GM19324 (cell line): Measurements from ENCODE around the gene FGD4.
"Not testable (repeated sequence)": the region's sequence is repeated elsewhere in the genome, so short reads cannot be mapped to it uniquely, and the experiment has no call there.

ENCODE experiments used
- ATAC-seq: cut with Tn5 transposase; IDR thresholded peaks from one replicate; pipeline ENCODE4 v1.9.1; 2021; ENCODE audit warnings: mild to moderate bottlenecking, moderate library complexity; ENCODE audit not compliant: unreplicated experiment, low FRiP score

FGD4 gene

DNA sequence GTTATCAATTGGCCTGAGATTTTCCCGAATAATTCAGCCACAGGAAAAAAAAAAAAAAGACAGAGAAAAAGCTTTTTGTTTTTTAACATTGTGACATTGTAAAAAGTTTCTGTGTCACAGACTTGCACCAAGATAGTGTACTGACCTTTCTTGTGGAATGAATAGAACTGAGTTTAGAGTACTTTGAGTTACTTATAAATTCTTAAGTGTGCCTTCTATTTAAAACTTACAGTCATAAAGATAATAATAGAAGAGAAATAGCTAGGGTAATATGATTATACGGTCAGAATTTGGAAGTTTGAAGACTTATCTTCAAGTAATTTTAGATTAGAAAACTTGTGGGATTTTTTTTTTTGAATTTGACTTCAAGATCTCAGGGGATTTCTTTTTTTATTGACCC lies 88.8 kb downstream of the FGD4 start:
- no peak for ATAC-seq

DNA sequence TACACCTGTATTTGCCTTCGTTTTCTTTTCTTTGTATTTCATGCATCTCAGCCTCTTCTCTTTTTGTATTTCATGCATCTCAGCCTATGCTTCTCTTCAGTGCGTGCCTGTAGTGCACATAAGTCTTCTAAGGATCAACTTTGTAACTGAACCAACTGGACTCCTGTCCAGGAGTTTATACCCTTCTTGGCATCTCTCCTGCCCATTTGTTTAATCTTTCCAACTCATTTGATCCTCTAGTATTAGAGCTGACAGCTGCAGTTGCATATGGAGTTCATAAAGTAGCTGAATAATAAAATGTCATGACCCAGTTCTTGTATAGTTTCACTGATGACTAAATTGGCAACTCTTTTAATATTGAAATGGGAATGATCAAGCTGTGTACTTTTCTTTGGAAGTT lies 89.7 kb downstream of the FGD4 start:
- no peak for ATAC-seq

DNA sequence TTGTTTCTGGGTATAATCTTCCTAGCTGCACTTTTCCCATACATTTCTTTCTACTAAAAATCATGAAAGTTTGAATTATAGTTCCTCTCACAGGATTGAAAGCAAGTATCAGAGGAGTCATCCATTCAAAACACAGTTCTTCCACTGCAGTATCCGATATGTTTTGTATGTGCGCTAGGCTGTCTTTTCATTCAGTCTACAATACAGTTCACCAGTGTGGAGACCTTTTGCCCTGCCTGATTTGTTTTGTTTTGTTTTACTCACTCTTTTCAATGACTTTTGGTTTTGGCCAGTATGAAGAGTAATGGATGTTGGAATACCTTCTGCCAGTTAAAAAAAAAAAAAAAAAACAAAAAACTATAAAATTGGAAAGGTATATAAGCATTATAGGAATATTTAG lies 91.4 kb downstream of the FGD4 start:
- ATAC-seq = no peak

DNA sequence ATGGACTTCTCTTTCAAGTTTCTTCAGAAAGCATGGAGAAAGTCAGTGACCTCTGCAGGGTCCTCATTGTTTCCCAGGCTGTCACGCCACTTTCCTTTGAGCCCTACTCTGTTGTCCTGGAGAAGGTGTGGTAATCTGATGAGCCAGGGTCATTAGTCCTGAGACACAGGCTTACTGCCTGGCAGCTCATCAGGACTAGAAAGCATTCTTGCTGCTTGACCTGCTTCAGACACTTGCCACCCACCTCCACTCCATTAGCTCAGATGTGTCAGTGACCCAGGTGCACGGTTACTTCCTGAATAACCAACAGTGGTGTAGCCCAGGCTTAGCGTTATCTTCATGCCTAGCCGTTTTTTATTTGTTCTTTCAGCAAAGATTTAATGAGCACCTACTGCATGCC lies 93.9 kb downstream of the FGD4 start:
- no peak for ATAC-seq

DNA sequence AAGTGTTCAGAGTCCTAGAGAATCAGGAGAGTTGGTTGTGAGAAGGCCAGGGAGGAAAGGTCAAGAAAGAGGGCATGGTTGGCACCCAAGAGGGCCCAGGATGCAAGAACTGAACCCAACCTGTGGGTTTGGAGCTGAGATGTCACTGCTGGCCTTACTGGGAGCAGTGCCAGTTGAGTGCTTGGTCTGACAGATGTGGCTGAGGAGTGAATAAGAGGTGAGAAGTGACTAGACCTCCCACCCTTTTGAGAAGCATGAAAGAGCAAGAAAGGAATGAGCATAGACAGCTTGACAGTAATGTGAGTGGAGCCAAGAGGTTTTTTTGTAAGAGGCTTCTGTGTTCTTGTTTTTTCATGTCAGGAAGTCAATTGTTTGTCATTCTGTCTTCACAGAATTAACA lies 95.3 kb downstream of the FGD4 start:
- no peak for ATAC-seq

DNA sequence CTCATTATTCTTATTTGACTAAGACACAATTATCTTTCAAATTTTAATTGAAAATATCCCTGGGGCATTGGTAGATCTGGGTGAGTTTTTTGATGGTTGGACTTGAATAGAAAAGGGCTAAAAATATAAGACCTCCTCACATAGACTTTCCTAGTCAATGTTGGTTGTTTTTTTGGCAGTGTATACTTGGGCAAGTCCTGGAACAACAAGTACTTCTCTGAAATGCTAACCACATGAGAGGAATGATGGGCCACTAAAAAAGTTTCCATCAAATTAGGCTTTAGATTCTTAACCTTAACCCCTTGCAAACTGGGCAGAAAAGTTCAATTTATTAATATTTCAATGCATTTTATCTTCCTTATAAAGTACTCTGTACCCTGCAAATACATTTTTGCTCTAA lies 97.6 kb downstream of the FGD4 start:
- ATAC-seq = no peak

DNA sequence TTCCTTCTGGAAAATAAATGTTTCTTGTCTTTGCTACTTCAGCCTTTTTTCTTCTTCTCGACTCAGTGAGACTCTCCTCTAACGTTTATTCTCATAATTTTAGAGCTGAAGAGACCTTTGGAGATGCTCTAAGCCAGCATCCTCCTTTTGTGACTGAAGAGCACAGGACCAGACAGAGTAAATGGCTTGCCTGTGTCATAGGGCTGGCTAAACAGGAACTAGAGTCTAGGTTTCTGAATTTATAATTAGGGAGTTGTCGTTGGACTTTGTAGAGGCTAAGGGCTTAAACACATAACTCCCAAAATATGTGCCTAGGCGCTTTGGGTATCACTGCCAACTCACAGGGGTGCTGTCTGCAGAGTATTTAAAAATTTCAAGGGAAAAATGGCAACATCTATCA lies 98.5 kb downstream of the FGD4 start:
- ATAC-seq = no peak

DNA sequence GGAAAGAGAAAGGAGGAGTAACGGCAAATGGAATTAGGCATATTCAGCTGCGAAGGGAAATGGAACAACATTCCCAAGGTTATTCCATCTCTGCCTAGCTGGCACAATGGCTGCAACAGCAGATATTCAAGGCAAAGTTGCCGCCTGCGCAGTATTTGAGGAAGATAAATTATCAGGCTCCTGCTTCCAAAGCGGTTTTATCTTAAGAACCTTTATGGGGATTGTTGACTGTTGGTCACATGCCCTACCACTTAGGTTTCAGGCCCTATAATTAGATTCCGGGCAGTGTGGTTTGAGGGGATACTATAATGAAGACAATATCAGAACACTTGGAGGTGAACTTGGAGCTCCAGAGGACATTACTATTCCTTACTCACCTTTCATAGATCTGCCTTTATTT lies 99.7 kb downstream of the FGD4 start:
- no peak for ATAC-seq

DNA sequence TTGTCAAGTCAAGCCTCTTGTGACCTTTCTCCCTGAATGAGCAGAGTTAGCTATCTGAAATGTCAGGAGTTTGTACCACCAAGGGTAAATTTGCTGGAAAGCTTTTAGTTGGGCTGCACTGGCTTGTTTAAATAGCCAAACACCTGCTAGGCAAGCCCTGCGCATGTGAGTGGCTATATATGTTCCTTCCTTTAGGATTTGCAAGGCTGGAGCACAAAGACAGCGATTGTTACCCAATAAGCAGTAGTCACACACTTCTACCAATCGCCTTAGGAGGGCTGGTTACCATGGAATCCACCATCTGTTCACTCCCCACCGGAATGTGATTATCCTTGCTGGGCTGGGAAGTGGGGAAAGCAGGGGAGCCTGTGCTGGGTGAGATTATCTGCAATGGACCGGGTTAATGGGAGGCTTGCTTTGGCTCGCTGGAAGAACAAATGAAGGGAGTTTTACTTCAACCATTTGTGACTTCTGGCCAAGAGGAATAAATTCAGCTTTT lies 102.5 kb downstream of the FGD4 start:
- no peak for ATAC-seq

DNA sequence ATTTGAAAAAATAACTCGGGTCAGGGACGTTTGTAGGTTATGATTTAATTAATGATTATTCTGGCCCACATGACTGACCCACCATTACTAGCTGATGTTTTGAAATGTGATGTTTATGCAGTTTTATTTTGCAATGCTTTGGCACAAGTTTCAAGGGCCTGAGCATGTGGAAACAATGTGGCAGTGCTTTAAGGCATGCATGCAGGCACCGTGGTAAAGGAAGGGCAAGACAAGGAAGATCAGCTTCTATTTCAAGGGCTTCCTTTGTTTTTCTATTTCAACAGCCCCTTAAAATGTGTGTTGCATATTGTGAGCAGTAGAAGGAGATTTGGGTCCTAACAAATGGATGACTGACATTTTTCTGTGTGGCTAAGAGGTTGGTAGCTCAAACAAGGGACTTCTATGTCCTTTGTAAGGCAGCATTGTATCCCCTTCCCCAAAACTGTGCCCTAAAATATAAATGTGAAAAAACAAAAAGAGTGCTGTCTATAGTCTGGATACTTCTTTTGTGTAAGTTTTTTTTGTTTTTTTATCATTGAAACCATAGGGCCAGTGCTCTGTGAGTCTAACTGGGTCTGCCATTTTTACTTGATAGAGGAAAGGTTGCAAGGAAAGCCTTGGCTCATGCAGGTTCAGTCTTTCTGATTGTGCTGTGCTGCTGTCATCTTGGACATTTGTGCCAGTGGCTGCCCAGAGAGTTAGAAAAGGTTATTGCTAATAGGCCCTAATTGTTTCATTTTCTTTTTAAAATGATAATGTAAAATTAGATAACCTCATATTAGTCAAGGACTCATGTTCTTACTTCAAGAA lies 103.5 kb downstream of the FGD4 start:
- ATAC-seq = no peak

DNA sequence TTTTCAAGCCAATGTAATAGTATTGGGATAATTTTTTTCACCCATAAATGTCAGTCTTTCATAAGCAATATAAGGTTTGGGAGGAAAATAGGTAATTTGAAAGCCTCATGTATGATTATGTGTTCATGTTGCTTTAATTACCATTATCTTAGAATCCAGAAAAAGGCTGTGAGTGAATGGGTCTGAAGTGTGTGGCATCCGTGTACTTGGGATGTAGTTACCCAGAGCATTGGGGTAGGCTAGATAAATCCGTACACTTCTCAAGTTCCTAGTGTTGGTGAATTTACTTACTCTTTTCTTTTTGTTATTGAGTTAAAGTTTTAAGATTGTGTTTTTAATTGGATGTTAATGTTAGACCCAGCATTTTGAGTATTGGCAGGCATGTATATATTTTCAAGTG lies 104.4 kb downstream of the FGD4 start:
- ATAC-seq = no peak

DNA sequence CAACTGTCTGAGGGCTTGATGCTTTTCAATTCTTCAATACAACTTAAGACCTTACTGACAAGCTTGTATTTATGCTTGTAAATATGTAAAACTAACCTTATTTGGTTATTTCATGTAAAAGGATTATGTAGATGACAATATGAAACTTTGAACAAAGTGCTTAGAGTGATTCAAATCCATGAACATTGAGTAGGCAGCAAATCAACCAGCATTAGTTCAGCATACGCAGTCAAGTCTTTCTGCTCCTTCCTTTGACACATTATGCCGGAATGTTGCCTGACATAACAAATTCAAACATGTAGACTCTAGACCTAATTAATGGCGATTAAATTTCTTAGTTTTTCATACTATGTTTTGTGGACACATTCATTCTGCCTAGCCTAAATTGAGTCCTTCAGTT lies 105.2 kb downstream of the FGD4 start:
- ATAC-seq = no peak

DNA sequence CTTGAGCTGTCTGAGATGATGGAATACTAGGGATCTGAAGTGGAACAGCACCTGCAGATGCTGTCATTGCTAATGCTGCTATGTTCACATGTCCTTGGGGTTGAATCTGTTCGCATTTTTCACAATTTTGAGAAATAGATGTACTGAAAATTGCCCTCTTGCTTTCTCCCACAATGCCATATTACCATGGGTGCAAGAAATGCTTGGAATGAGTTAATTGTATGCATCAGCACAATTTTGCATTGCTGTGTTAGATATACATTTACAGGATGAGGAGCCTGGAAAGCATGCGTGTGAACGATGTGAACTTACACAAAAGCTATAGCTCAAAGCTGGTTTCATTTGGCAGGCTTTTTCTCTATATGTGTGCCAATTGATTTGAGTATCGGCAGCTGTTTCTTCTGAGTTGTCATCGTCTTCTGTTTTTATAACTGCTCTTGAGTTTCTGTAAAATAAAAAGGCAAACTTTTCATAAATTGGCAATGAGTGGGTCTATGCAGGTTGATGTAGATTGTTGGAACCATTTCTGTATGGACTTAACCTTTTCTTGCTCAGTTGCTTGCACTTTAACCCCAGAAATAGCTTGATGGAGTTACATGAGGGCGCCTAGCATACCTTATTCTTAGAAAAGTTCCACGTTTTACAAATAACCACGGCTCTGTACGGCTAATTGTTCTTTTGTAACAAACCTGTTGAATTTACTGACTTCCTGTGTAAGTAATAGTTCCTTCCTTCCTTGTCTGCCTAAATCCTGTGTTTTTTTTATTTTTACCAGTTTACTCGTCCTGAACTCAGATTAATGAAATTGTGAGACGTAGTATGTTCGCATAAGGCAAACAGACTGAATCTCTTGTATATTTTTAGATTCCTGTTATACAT lies 105.9 kb downstream of the FGD4 start:
- no peak for ATAC-seq

DNA sequence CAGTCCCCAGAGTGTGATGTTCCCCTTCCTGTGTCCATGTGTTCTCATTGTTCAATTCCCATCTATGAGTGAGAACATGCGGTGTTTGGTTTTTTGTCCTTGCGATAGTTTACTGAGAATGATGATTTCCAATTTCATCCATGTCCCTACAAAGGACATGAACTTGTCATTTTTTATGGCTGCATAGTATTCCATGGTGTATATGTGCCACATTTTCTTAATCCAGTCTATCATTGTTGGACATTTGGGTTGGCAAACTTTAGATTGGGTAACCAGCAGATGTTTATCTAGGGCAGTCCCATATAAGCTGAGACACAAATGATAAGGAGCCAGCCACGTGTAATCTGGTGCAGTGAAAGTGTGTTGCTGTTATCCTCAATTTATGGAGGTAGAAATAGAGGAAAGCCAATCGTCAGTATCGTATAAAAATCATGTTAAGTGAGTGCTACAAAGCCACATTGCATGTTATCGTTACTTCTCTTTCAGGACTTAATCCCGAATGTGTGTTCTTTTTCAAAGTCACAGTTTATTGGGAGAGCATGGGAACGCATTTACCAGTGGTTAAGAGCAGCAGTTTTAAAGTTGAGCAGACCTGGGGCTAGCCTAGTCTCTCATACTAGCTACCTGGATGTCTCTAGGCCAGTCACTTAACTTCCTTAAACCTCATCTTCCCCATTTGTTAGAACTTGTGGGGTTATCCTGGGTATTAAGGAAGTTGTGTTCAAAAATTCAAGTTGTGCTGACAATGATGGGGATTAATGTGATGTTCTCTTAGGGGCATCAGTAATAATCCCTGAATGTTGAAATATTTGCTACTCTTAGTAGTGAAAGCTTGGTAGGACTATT lies 108.0 kb downstream of the FGD4 start:
- not testable (repeated sequence) for ATAC-seq

DNA sequence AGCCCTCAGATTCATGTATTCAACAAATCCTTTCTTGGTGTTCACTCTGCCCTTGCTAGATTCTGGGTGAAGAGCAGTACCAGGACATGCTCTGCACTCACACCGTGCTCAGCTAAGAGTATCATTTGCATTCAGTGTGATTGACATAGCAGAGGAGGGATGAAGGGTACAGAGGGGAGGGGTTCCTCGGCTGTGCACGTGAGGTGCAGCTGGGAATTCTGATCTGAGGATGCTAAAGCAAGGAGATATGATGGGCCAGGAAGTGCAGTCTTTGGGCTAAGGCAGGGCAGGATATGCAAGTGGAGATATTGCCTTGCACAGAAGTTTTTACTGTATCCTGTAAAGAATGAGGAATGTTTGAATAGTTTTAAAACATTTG lies 108.6 kb downstream of the FGD4 start:
- no peak for ATAC-seq

DNA sequence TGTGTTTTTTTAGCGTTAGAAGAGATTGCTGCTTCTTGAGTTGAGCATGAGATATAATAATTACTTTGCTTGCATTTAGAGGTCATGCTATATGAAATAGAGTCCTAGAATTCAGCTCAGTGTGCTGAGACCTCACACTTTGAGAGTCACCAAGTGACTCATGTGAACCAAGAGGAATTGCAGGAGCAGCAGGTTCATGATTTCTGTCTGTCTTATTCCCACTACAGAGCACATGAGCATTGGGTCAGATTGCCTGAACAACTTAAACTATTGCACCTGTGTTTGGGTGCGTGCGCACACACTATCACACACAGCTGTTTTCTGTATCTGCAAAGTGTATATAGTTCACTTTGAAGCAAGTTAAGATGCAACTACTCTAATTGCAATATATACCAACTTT lies 109.3 kb downstream of the FGD4 start:
- ATAC-seq = no peak

DNA sequence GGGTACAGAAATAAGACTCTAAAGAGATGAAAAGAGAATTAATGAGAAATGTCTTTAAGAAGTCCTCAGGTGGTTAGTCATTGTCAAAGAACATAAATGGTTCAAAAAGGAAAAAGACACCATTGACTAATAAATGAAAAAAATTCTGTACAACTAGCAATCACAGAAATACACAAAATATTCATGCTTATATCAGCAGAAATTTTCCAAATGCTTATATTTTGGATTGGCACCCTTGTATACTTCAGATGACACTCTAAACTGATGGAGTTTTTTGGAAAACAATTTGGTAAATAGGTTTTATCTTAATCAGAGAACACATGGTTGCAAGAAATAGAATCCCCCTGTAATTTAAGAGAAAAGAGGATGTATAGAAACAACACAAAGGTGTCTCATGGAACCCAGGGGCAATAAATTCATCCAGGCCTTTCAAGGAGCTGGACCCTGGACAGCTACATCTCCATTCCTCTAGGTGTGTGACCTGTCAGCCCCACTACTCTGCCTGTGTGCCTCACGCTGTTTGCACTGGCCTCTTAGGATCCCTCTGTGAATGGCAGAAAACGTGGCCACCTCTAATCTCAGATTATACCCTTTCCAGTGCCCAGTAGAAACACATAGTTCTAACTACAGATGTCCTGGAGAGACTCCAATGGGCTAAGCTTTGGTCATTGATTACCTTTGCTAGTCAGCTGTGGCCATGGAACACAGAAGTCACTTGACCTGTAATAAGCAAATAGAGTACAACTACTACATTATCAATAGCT lies 110.2 kb downstream of the FGD4 start:
- ATAC-seq = no peak

DNA sequence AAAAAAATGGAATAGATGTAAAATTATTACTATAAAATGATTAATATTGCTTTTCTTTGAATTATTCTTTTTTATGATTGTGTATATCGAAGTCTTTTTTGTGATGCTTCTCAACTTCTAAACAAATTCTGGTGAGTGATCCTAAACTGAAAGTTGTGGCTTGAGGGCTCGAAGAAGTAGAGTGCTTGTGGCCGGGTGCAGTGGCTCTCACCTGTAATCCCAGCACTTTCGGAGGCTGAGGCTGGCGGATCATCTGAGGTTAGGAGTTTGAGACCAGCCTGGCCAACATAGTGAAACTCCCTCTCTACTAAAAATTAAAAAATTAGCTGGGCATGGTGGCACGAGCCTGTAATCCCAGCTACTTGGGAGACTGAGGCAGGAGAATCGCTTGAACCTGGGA lies 112.6 kb downstream of the FGD4 start:
- ATAC-seq = not testable (repeated sequence)

DNA sequence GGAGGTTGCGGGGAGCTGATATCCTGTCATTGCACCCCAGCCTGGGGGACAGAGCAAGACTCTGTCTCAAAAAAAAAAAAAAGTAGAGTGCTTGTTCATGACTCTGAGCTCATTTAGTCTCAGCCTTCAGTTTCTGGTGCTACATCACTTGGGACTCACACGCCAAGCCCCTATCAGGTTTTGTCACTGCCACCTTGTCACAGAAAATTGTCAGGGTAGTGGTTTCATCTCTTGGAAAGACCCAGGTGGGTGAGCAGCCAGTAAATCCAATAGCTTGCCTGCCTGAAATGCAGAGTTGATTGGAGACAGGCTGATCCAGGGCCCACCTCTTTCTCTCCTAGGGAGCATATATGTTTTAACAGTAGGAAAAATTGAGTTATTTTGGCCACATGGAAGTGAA lies 113.0 kb downstream of the FGD4 start:
- ATAC-seq = no peak

DNA sequence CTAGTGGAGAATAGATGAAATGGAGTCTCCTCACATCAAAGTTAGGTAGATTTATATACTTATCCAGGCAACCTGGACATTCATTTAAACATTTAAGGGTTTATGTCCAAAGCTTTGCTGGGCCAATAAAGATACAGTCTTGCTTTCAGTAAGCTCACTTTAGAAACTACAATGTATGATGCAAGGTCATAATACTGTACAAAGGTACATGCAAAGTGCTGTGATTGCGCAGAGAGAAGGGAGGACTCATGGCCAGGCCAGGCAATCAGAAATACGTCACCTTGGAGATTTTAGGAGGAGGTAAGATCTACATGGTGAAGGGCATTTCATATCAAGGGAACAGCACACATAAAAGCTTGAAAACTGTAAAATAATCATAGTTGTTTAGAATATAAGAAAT lies 113.6 kb downstream of the FGD4 start:
- ATAC-seq = no peak
